K562 (cell line): ENCODE results near the gene NME7. TPM values are rescaled to one million over a fixed set of nuclear protein-coding genes. Genes with fewer than 3 reads are reported as not detected.
A peak's percentile ranks its signal among the peaks of the same experiment; 100 is the strongest.

Experiments
- ARNT ChIP-seq, 2 experiments: fragments of 450-650 bp; IDR thresholded peaks; 2 replicates each; pipeline ENCODE4 v1.6.1; 2016; ENCODE audit warnings: mild to moderate bottlenecking in 1 of 2
- ESRRB ChIP-seq: fragments of 250-450 bp; sonication (Bioruptor Pico); IDR thresholded peaks from 2 replicates; pipeline ENCODE4 v1.5.0; 2020; ENCODE audit warnings: mild to moderate bottlenecking, moderate library complexity, borderline replicate concordance
- GABPA ChIP-seq: fragments of 200-800 bp; sonication (Bioruptor generic); conservative IDR thresholded peaks from 2 replicates; pipeline ENCODE4 v1.6.1; 2016; ENCODE audit warnings: low read depth, missing genetic modification characterization, missing compliant biosample characterization
- GABPB2 ChIP-seq: fragments of 250-450 bp; sonication (Bioruptor Pico); conservative IDR thresholded peaks from 2 replicates; pipeline ENCODE4 v1.5.1; 2021; ENCODE audit warnings: mild to moderate bottlenecking
- KLF6 ChIP-seq: fragments of 250-450 bp; sonication (Bioruptor Pico); IDR thresholded peaks from 2 replicates; pipeline ENCODE4 v1.4.0; 2020; ENCODE audit warnings: mild to moderate bottlenecking, moderate library complexity, borderline replicate concordance
- NR2C2 ChIP-seq, 2 experiments: fragments of 200-800 bp in 1 of 2; sonication (Bioruptor generic) in 1 of 2; sonication (generic) in 1 of 2; formaldehyde crosslinking in 1 of 2; IDR thresholded peaks; 2 replicates each; pipeline versions ENCODE4 v1.6.1 to v1.8.0; 2016 to 2022; ENCODE audit warnings: mild to moderate bottlenecking in 1 of 2, missing compliant biosample characterization in 1 of 2, missing genetic modification characterization in 1 of 2, missing genetic modification reagents in 1 of 2
- PYGO2 ChIP-seq: fragments of 450-650 bp; IDR thresholded peaks from 2 replicates; pipeline ENCODE4 v1.6.1; 2016; ENCODE audit warnings: mild to moderate bottlenecking, missing genetic modification characterization, moderate library complexity, missing compliant biosample characterization
- SREBF2 ChIP-seq: sonication (generic); formaldehyde crosslinking; IDR thresholded peaks from 2 replicates; pipeline ENCODE4 v1.4.0; 2020; ENCODE audit warnings: mild to moderate bottlenecking, missing genetic modification reagents
- ZNF217 ChIP-seq: sonication (generic); formaldehyde crosslinking; IDR thresholded peaks from 2 replicates; pipeline ENCODE4 v1.8.0; 2022; ENCODE audit warnings: mild to moderate bottlenecking, missing genetic modification reagents
- polyA plus RNA-seq, 8 experiments: library from polyadenylated mRNA; depleted of rRNA in 4 of 8; stranded (reverse) in 5 of 8; unstranded in 3 of 8; fragments of >200 nt; fragmentation: Nextera tagmentation in 2 of 8; fragmentation: Illumina TruSeq in 1 of 8; extraction: Ambion mirVana in 2 of 8; extraction: Trizol in 1 of 8; gene quantifications; 2 replicates each; pipeline versions ENCODE4 v1.2.1 to v1.2.3, GENCODE V29; 2011 to 2014; ENCODE audit warnings: inconsistent platforms in 1 of 8, missing spikeins in 1 of 8
- total RNA-seq, 7 experiments: library from RNA; depleted of rRNA in 6 of 7; stranded (reverse); fragments of >200 nt in 6 of 7; fragmentation: Illumina TruSeq in 2 of 7; extraction: Trizol in 2 of 7; gene quantifications; 2 replicates each; pipeline versions ENCODE4 v1.2.1 to v1.2.3, GENCODE V29; 2011 to 2021; ENCODE audit warnings: low replicate concordance in 1 of 7
- TF ChIP-seq, protein P1 (sequence below): fragments of 250-450 bp; sonication (Bioruptor Pico); IDR thresholded peaks from 2 replicates; pipeline ENCODE4 v1.5.0; 2022; ENCODE audit warnings: mild to moderate bottlenecking
- TF ChIP-seq, protein P2 (sequence below): IDR thresholded peaks from 3 replicates; pipeline ENCODE4 v1.6.1; 2011; ENCODE audit warnings: borderline replicate concordance, mild to moderate bottlenecking; ENCODE audit not compliant: insufficient read length, insufficient read depth
- TF ChIP-seq, protein P3 (sequence below): fragments of 450-650 bp; IDR thresholded peaks from 2 replicates; pipeline ENCODE4 v1.6.1; 2016; ENCODE audit warnings: low read depth

The NME7 gene
- total and polyA plus RNA-seq, 9 of the 15 experiments (the other 6 are each of a cell fraction or from before 2014, with no cell fraction given) = 7.9 to 43.2 (median 23.9) TPM

DNA sequence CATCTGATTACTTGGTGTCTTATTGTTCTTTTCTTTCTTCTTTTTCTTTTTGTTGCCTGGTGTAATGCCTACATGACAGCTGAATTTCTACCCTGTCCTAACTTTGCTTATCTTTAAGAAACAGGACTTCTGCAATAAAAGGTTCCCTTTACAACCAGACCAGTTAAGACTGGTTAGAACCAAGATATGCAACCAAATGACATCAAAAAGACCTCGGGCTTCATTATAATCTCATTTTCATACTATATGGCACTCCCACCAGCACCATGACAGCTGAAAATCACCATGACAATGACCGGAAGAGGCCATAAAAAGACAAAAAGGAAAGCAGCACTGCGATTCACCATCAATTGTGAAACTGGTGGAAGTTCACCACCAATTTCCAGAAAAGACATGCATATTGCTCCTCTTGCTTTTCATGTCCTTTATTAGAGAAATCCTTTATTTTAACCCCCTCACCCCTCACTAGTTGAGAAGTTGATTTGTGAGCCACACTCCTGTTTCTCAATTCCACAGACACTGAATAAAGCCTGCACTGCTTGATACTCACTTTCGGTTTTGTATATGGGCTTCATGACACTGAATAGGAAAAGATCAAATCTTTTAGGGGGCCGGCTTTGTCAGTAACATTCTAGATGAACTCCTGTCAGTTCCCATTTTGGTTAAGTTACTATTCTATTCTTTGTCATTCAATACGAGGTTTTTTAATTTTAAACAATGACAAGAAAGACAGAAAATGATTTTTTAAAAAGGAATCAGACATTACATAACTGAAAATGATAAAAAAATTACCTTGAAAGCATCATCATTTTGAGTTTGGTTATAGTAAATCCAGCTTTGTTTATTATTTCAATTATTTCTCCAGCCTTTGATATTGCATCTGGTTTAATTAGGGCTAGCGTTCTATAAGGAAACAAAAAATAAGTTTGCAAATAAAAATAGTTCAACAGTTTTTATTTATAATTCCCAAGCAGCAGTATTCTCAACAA is 58.1 kb downstream of the NME7 start (continued):
- TF ChIP-seq, protein P1, sequence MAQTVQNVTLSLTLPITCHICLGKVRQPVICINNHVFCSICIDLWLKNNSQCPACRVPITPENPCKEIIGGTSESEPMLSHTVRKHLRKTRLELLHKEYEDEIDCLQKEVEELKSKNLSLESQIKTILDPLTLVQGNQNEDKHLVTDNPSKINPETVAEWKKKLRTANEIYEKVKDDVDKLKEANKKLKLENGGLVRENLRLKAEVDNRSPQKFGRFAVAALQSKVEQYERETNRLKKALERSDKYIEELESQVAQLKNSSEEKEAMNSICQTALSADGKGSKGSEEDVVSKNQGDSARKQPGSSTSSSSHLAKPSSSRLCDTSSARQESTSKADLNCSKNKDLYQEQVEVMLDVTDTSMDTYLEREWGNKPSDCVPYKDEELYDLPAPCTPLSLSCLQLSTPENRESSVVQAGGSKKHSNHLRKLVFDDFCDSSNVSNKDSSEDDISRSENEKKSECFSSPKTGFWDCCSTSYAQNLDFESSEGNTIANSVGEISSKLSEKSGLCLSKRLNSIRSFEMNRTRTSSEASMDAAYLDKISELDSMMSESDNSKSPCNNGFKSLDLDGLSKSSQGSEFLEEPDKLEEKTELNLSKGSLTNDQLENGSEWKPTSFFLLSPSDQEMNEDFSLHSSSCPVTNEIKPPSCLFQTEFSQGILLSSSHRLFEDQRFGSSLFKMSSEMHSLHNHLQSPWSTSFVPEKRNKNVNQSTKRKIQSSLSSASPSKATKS (CRISPR knock-in tag) = no peak
- TF ChIP-seq, protein P2, sequence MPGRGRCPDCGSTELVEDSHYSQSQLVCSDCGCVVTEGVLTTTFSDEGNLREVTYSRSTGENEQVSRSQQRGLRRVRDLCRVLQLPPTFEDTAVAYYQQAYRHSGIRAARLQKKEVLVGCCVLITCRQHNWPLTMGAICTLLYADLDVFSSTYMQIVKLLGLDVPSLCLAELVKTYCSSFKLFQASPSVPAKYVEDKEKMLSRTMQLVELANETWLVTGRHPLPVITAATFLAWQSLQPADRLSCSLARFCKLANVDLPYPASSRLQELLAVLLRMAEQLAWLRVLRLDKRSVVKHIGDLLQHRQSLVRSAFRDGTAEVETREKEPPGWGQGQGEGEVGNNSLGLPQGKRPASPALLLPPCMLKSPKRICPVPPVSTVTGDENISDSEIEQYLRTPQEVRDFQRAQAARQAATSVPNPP = no peak
- no peak for TF ChIP-seq ZNF217
- no peak for TF ChIP-seq KLF6 (CRISPR knock-in tag)
- TF ChIP-seq ARNT (IDR thresholded peaks at IDR 0.05) = peak in 1 of 2 experiments; percentile 78; a peak in 1 of 4 replicates
- no peak for TF ChIP-seq PYGO2 (tag)
- TF ChIP-seq GABPA = peak; percentile 67
- TF ChIP-seq, protein P3, sequence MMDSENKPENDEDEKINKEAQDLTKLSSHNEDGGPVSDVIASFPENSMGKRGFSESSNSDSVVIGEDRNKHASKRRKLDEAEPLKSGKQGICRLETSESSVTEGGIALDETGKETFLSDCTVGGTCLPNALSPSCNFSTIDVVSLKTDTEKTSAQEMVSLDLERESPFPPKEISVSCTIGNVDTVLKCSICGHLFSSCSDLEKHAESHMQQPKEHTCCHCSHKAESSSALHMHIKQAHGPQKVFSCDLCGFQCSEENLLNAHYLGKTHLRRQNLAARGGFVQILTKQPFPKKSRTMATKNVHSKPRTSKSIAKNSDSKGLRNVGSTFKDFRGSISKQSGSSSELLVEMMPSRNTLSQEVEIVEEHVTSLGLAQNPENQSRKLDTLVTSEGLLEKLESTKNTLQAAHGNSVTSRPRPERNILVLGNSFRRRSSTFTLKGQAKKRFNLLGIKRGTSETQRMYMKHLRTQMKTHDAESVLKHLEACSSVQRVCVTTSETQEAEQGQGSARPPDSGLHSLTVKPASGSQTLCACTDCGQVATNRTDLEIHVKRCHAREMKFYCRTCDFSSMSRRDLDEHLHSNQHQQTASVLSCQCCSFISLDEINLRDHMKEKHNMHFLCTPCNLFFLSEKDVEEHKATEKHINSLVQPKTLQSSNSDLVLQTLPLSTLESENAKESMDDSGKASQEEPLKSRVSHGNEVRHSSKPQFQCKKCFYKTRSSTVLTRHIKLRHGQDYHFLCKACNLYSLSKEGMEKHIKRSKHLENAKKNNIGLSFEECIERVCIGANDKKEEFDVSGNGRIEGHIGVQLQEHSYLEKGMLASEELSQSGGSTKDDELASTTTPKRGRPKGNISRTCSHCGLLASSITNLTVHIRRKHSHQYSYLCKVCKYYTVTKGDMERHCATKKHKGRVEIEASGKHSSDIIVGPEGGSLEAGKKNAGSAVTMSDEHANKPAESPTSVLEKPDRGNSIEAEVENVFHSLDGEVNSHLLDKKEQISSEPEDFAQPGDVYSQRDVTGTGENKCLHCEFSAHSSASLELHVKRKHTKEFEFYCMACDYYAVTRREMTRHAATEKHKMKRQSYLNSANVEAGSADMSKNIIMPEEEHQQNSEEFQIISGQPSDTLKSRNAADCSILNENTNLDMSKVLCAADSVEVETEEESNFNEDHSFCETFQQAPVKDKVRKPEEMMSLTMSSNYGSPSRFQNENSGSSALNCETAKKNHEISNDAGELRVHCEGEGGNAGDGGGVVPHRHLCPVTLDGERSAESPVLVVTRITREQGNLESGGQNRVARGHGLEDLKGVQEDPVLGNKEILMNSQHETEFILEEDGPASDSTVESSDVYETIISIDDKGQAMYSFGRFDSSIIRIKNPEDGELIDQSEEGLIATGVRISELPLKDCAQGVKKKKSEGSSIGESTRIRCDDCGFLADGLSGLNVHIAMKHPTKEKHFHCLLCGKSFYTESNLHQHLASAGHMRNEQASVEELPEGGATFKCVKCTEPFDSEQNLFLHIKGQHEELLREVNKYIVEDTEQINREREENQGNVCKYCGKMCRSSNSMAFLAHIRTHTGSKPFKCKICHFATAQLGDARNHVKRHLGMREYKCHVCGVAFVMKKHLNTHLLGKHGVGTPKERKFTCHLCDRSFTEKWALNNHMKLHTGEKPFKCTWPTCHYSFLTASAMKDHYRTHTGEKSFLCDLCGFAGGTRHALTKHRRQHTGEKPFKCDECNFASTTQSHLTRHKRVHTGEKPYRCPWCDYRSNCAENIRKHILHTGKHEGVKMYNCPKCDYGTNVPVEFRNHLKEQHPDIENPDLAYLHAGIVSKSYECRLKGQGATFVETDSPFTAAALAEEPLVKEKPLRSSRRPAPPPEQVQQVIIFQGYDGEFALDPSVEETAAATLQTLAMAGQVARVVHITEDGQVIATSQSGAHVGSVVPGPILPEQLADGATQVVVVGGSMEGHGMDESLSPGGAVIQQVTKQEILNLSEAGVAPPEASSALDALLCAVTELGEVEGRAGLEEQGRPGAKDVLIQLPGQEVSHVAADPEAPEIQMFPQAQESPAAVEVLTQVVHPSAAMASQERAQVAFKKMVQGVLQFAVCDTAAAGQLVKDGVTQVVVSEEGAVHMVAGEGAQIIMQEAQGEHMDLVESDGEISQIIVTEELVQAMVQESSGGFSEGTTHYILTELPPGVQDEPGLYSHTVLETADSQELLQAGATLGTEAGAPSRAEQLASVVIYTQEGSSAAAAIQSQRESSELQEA = no peak
- no peak for TF ChIP-seq ESRRB (CRISPR knock-in tag)
- TF ChIP-seq NR2C2 (CRISPR knock-in tag; IDR thresholded peaks at IDR 0.05) = no peak
- peak; percentile 53 for TF ChIP-seq NR2C2 (tag; IDR thresholded peaks at IDR 0.05)
- TF ChIP-seq GABPB2 (CRISPR knock-in tag) = no peak
- no peak for TF ChIP-seq SREBF2 (CRISPR knock-in tag)
